ENCODE measurements around the gene DELE1.

GRCh38 chr5:141966275-141966962 is 42.7 kb downstream of the DELE1 start:
- TF ChIP-seq, protein P1, sequence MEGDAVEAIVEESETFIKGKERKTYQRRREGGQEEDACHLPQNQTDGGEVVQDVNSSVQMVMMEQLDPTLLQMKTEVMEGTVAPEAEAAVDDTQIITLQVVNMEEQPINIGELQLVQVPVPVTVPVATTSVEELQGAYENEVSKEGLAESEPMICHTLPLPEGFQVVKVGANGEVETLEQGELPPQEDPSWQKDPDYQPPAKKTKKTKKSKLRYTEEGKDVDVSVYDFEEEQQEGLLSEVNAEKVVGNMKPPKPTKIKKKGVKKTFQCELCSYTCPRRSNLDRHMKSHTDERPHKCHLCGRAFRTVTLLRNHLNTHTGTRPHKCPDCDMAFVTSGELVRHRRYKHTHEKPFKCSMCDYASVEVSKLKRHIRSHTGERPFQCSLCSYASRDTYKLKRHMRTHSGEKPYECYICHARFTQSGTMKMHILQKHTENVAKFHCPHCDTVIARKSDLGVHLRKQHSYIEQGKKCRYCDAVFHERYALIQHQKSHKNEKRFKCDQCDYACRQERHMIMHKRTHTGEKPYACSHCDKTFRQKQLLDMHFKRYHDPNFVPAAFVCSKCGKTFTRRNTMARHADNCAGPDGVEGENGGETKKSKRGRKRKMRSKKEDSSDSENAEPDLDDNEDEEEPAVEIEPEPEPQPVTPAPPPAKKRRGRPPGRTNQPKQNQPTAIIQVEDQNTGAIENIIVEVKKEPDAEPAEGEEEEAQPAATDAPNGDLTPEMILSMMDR (IDR thresholded peaks at IDR 0.05): no peak
- TF ChIP-seq ZNF121 (CRISPR knock-in tag; IDR thresholded peaks at IDR 0.05) (no peak), MAX (CRISPR knock-in tag; IDR thresholded peaks at IDR 0.05) (no peak), TEAD4 (CRISPR knock-in tag; IDR thresholded peaks at IDR 0.05) (no peak), IRF2 (CRISPR knock-in tag; IDR thresholded peaks at IDR 0.05; ENCODE audit: borderline replicate concordance, low read depth) (no peak), ELF4 (CRISPR knock-in tag; IDR thresholded peaks at IDR 0.05; ENCODE audit: low read depth) (no peak)
- TF ChIP-seq, protein P2, sequence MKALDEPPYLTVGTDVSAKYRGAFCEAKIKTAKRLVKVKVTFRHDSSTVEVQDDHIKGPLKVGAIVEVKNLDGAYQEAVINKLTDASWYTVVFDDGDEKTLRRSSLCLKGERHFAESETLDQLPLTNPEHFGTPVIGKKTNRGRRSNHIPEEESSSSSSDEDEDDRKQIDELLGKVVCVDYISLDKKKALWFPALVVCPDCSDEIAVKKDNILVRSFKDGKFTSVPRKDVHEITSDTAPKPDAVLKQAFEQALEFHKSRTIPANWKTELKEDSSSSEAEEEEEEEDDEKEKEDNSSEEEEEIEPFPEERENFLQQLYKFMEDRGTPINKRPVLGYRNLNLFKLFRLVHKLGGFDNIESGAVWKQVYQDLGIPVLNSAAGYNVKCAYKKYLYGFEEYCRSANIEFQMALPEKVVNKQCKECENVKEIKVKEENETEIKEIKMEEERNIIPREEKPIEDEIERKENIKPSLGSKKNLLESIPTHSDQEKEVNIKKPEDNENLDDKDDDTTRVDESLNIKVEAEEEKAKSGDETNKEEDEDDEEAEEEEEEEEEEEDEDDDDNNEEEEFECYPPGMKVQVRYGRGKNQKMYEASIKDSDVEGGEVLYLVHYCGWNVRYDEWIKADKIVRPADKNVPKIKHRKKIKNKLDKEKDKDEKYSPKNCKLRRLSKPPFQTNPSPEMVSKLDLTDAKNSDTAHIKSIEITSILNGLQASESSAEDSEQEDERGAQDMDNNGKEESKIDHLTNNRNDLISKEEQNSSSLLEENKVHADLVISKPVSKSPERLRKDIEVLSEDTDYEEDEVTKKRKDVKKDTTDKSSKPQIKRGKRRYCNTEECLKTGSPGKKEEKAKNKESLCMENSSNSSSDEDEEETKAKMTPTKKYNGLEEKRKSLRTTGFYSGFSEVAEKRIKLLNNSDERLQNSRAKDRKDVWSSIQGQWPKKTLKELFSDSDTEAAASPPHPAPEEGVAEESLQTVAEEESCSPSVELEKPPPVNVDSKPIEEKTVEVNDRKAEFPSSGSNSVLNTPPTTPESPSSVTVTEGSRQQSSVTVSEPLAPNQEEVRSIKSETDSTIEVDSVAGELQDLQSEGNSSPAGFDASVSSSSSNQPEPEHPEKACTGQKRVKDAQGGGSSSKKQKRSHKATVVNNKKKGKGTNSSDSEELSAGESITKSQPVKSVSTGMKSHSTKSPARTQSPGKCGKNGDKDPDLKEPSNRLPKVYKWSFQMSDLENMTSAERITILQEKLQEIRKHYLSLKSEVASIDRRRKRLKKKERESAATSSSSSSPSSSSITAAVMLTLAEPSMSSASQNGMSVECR (CRISPR knock-in tag; IDR thresholded peaks at IDR 0.05; ENCODE audit: borderline replicate concordance): no peak
- TF ChIP-seq, protein P3, sequence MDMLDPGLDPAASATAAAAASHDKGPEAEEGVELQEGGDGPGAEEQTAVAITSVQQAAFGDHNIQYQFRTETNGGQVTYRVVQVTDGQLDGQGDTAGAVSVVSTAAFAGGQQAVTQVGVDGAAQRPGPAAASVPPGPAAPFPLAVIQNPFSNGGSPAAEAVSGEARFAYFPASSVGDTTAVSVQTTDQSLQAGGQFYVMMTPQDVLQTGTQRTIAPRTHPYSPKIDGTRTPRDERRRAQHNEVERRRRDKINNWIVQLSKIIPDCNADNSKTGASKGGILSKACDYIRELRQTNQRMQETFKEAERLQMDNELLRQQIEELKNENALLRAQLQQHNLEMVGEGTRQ (CRISPR knock-in tag; IDR thresholded peaks at IDR 0.05): no peak
